Body of pancreas (tissue), 4 donors: ENCODE measurements around the gene KRTAP2-1. TPM values are rescaled to one million over a fixed set of nuclear protein-coding genes. Genes with fewer than 3 reads are reported as not detected.
"Not testable (repeated sequence)": the region's sequence is repeated elsewhere in the genome, so short reads cannot be mapped to it uniquely, and the experiment has no call there.

Experiments
- ATAC-seq: fragments of 150-250 bp; one replicate; pipeline ENCODE4 v1.9.1; 2016
- DNase-seq, 4 donors: peaks; one replicate each; pipeline ENCODE4 v3.0.0-alpha.2; 2019
- H3K27ac ChIP-seq, 4 donors: fragments of 200-600 bp; sonication (generic); 1 replicate in 3 of 4; 2 replicates in 1 of 4; pipeline versions ENCODE4 v1.5.1 to v1.6.1; 2016 to 2019; ENCODE audit warnings: mild to moderate bottlenecking in 1 of 4, mixed read lengths in 1 of 4, moderate library complexity in 1 of 4
- H3K27me3 ChIP-seq, 2 donors: fragments of 200-600 bp; sonication (generic); one replicate each; pipeline ENCODE4 v1.6.0; 2016; ENCODE audit warnings: mild to moderate bottlenecking in 1 of 2
- H3K36me3 ChIP-seq, 2 donors: fragments of 200-600 bp; sonication (generic); replicated peaks in 1 of 2; 2 replicates each; pipeline ENCODE4 v1.5.1; 2016; ENCODE audit warnings: low read depth in 2 of 2; ENCODE audit not compliant: insufficient read depth in 1 of 2
- H3K4me1 ChIP-seq: fragments of 200-600 bp; sonication (generic); one replicate; pipeline ENCODE4 v1.6.0; 2016
- H3K4me3 ChIP-seq, 2 donors: fragments of 200-600 bp; sonication (generic); 1 replicate in 1 of 2; 2 replicates in 1 of 2; pipeline ENCODE4 v1.5.1; 2016 to 2019
- H3K9me3 ChIP-seq, 3 donors: fragments of 200-600 bp; sonication (generic); 1 replicate in 2 of 3; 2 replicates in 1 of 3; pipeline ENCODE4 v1.5.1; 2016
- POLR2A ChIP-seq, 3 donors: fragments of 450-650 bp; IDR thresholded peaks; one replicate each; pipeline ENCODE4 v1.6.1; 2016; ENCODE audit warnings: antibody characterized with exemption in 3 of 3, mild to moderate bottlenecking in 2 of 3
- WGBS, 2 donors: methylation state at CpG; one replicate each; pipeline ENCODE4 v1.1.5; 2017; 5-methylcytosine and 5-hydroxymethylcytosine counted together
- intact Hi-C: fragments of 100-400 bp; cut with DNase I; formaldehyde crosslinking; loops from one replicate; pipeline ENCODE4 v1.15.1; 2023
- total RNA-seq, 2 donors: library from RNA; depleted of rRNA; stranded (reverse); fragments of >200 nt; gene quantifications; one replicate each; pipeline ENCODE4 v1.1.0, GENCODE V29; 2016
- TF ChIP-seq, protein P1 (sequence below), 7 experiments: fragments of 450-650 bp in 4 of 7; fragments of 200-600 bp in 3 of 7; sonication (generic) in 3 of 7; IDR thresholded peaks; one replicate each; pipeline ENCODE4 v1.5.1; 2016 to 2019; ENCODE audit warnings: antibody characterized with exemption in 7 of 7

KRTAP2-1 gene, protein sequence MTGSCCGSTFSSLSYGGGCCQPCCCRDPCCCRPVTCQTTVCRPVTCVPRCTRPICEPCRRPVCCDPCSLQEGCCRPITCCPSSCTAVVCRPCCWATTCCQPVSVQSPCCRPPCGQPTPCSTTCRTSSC
- total RNA-seq, result not detected

DNA sequence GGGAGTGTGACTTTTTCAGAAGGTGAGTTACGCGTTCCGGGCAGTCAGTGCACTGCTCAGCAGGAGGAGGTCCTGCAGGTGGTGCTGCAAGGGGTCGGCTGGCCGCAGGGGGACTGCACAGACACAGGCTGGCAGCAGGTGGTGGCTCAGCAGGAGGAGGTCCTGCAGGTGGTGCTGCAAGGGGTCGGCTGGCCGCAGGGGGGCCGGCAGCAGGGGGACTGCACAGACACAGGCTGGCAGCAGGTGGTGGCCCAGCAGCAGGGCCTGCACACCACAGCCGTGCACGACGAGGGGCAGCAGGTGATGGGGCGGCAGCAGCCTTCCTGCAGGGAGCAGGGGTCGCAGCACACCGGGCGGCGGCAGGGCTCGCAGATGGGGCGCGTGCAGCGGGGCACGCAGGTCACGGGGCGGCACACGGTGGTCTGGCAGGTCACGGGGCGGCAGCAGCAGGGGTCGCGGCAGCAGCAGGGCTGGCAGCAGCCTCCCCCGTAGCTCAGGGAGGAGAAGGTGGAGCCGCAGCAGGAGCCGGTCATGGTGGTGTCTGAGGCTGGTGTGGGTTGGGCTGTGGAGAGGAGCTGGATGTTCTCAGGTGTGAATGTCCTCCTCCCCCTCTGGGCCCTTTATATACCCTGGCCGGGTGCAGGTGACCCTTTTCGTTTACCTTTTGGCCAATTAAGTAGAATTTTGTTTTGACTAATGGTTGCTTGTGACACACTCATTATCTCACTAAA is at the start of gene KRTAP2-1:
KRTAP2-1 (minus strand) TSS at position 582 of the 731 bp plus-strand sequence; CDS start at position 533, 49 bp downstream.
- 38 to 41% methylated on average over 8 to 12 of the region's 33 CpGs for WGBS, 2 donors
- H3K27ac ChIP-seq, H3K36me3 ChIP-seq, H3K9me3 ChIP-seq, H3K4me3 ChIP-seq, H3K27me3 ChIP-seq, ATAC-seq, intact Hi-C loops, DNase-seq, H3K4me1 ChIP-seq: not testable (repeated sequence)

DNA sequence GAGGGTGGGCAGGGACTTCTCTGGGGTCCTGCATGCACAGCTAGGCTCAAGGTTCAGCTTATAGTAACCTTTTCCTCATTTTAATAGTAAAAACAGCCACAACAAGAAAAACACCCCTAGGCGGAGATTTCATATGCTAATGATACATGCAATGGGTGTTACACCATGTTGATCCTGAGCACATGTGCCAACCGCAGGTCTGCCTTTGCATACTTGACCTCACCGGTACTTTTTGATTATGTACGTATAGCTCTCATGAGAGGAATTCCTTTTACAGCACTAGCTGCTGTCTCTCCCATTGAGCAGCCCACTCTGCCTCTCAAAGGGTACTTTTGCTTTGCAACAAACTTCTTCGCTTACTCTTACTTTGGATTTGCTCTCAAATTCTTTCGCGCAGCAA is 48.9 kb upstream of the KRTAP2-1 start:
- no peak overlapping the region for H3K27ac ChIP-seq
- H3K4me3 ChIP-seq, result no peak overlapping the region
- intact Hi-C loops, result no loop called here
- TF ChIP-seq, protein P1, sequence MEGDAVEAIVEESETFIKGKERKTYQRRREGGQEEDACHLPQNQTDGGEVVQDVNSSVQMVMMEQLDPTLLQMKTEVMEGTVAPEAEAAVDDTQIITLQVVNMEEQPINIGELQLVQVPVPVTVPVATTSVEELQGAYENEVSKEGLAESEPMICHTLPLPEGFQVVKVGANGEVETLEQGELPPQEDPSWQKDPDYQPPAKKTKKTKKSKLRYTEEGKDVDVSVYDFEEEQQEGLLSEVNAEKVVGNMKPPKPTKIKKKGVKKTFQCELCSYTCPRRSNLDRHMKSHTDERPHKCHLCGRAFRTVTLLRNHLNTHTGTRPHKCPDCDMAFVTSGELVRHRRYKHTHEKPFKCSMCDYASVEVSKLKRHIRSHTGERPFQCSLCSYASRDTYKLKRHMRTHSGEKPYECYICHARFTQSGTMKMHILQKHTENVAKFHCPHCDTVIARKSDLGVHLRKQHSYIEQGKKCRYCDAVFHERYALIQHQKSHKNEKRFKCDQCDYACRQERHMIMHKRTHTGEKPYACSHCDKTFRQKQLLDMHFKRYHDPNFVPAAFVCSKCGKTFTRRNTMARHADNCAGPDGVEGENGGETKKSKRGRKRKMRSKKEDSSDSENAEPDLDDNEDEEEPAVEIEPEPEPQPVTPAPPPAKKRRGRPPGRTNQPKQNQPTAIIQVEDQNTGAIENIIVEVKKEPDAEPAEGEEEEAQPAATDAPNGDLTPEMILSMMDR (IDR thresholded peaks at IDR 0.05), result no peak
- TF ChIP-seq POLR2A (IDR thresholded peaks at IDR 0.05), result no peak
- WGBS, 2 donors, result 74 to 80% methylated on average over 7 of the region's 7 CpGs
- no peak for DNase-seq
- H3K27me3 ChIP-seq, result no peaks in the 10 kb centered on the region
- H3K9me3 ChIP-seq, result no peaks in the 10 kb centered on the region
- no peaks in the 10 kb centered on the region for H3K36me3 ChIP-seq
- ATAC-seq, result no peak
- no peaks in the 10 kb centered on the region for H3K4me1 ChIP-seq

DNA sequence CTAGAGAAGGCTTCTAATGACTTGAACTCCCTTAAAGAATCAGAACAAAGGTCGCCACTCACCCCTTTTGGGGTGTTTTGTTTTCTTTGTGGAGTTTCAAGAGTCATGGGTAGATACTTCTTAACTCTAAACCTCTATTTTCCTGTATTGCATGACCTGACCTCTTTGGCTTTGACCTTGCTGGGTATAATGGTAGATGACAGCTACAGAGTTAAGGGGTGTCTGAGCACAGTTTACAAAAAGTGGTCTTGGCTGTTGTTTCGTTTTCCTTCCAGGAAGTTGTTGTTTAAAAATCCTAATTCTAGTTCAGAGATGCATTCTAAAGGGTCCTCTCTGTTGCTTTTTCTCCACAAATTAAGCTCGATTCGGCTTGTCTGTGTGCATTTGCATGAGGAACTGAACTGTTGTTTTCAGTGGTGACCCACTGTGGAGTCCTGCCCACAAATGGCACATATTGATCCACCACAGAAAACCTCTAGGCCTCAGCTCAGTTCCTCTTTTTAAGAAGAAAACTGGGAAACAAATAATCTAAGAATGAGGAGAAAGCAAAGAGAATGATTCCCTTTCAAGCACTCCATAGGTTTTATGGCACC is 41.7 kb upstream of the KRTAP2-1 start:
- DNase-seq, intact Hi-C loops, H3K27me3 ChIP-seq, H3K4me1 ChIP-seq, H3K9me3 ChIP-seq, H3K36me3 ChIP-seq, H3K4me3 ChIP-seq, H3K27ac ChIP-seq, ATAC-seq: not testable (repeated sequence)
- WGBS, 2 donors, result 37 to 61% methylated on average over 4 of the region's 4 CpGs

DNA sequence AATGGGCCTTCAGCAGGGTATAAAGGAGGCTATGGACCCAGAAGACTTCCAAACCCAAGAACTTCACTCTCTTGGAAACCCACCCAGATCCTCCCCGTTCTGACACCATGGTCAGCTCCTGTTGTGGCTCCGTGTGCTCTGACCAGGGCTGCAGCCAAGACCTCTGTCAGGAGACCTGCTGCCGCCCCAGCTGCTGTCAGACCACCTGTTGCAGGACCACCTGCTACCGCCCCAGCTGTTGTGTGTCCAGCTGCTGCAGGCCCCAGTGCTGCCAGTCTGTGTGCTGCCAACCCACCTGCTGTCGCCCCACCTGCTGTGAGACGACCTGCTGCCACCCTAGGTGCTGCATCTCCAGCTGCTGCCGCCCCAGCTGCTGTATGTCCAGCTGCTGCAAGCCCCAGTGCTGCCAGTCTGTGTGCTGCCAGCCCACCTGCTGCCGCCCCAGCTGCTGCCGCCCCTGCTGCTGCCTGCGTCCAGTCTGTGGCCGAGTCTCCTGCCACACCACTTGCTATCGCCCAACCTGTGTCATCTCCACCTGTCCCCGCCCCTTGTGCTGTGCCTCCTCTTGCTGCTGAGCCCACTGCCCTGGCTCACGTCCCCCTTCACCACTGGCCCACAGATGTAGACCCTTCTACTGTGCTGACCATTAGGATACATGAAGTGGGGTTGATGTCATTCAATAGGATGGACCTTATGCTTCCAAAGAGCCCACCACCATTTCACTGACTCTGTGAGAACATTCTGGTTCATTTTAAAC is 37.2 kb upstream of the KRTAP2-1 start, which contains the start of gene KRTAP4-7:
KRTAP4-7 (plus strand) TSS at position 51 of the 757 bp plus-strand sequence; CDS start at position 108, 57 bp downstream.
- DNase-seq, ATAC-seq, H3K4me3 ChIP-seq, H3K9me3 ChIP-seq, H3K36me3 ChIP-seq, intact Hi-C loops, H3K27ac ChIP-seq, H3K4me1 ChIP-seq, H3K27me3 ChIP-seq: not testable (repeated sequence)
- 53 to 58% methylated on average over 6 to 8 of the region's 14 CpGs for WGBS, 2 donors

DNA sequence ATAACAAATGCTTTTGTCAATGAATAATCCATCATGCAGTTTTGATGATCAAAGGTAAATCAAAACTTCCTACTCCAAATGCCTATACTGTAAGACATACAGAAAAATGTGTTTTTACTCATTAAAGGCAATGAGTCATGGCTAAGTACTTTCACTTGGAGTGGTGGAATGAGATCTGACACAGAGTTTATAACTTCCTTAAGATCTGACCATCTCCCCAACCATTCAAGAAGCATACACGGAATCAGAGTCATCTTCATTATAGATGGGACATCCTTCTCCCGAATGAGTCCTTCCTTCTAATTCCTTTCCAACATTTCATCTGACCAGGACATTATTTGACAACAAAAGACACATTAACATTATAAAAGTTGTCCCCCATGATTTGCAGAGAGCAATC is 36.3 kb upstream of the KRTAP2-1 start:
- DNase-seq, H3K36me3 ChIP-seq, ATAC-seq, intact Hi-C loops, H3K9me3 ChIP-seq, H3K27ac ChIP-seq, H3K4me3 ChIP-seq, H3K27me3 ChIP-seq, H3K4me1 ChIP-seq: not testable (repeated sequence)
- WGBS, 2 donors, result 59% methylated on average over 2 of the region's 2 CpGs

DNA sequence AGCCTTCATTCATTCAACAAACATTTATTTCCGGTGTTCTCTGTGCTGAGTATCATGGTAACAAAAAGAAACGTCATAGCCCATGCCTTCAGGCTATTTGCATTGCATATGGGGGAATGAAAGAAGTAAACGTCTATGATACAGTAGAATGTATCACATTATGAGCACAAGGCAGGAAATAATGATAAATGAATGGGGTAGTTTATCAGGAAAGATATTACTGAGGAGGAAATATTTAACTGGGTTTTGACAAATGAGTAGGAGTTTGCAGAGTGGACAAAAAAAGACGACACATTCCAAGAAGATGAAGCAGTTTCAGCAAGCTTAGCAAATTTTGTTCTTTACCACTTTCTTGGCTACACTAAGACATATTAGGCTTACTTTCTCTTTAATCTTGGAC is 35.5 kb upstream of the KRTAP2-1 start:
- TF ChIP-seq POLR2A (IDR thresholded peaks at IDR 0.05), result no peak
- TF ChIP-seq, protein P1 (IDR thresholded peaks at IDR 0.05), result no peak
- Histone ChIP-seq H3K4me1 (no peaks in the 10 kb centered on the region), H3K4me3 (no peak overlapping the region)

More for the DNA sequence above, 35.5 kb upstream of the KRTAP2-1 start:
- Histone ChIP-seq H3K36me3 (no peaks in the 10 kb centered on the region), H3K27ac (no peak overlapping the region), H3K27me3 (no peaks in the 10 kb centered on the region), H3K9me3 (no peaks in the 10 kb centered on the region)
- DNase-seq, result no peak
- ATAC-seq, result no peak
- WGBS, 2 donors, result 28 to 42% methylated on average over 4 of the region's 4 CpGs
- intact Hi-C loops, result no loop called here
